Activated CD8-positive, alpha-beta memory T cell treated with anti-CD3 and anti-CD28 coated beads, Interleukin-2, amount 10 ng/mL, durations not matched to agents 7 days and 5 days (primary cell): ENCODE measurements around the gene ATXN1. TPM values are rescaled to one million over a fixed set of nuclear protein-coding genes. Genes with fewer than 3 reads are reported as not detected.
A peak's percentile ranks its signal among the peaks of the same experiment; 100 is the strongest.

Experiments
- ATAC-seq: fragments of 150-1000 bp; cut with Tn5 transposase; one replicate; pipeline ENCODE4 v1.10.0; 2021; ENCODE audit warnings: moderate library complexity
- CTCF ChIA-PET: fragments of 350-600 bp; sonication (Branson Sonifier 250); formaldehyde crosslinking; loops from one replicate; lab custom pipeline; 2021; ENCODE audit warnings: antibody characterized with exemption; lab: Charles Lee
- DNase-seq: peaks from one replicate; pipeline ENCODE4 v3.0.0-alpha.2; 2020
- H3K27ac Mint-ChIP-seq: one replicate; pipeline ENCODE4 v1.8.0; 2021; ENCODE audit warnings: mild to moderate bottlenecking, mixed read lengths
- H3K27me3 Mint-ChIP-seq: one replicate; pipeline ENCODE4 v1.8.0; 2021; ENCODE audit warnings: mixed read lengths
- H3K36me3 Mint-ChIP-seq: one replicate; pipeline ENCODE4 v1.8.0; 2021; ENCODE audit warnings: mild to moderate bottlenecking, mixed read lengths
- H3K4me1 Mint-ChIP-seq: one replicate; pipeline ENCODE4 v1.8.0; 2021; ENCODE audit warnings: mixed read lengths
- H3K4me3 Mint-ChIP-seq: one replicate; pipeline ENCODE4 v1.8.0; 2021; ENCODE audit warnings: mild to moderate bottlenecking, moderate library complexity, mixed read lengths
- H3K9me3 Mint-ChIP-seq: one replicate; pipeline ENCODE4 v1.8.0; 2022; ENCODE audit warnings: low read depth, mixed read lengths
- total RNA-seq, 2 experiments: library from RNA; stranded (reverse); gene quantifications; one replicate each; pipeline ENCODE4 v1.2.3, GENCODE V29; 2021

ATXN1 gene
- total RNA-seq, 2 experiments from 2014 or later = 84.6 to 117 TPM

- DNase-seq (no peak), ATAC-seq (no peak)
- peaks cover 14% of the 10 kb centered on the region for H3K4me1 Mint-ChIP-seq
- no peaks in the 10 kb centered on the region for H3K27me3 Mint-ChIP-seq
- no peaks in the 10 kb centered on the region for H3K9me3 Mint-ChIP-seq
- H3K4me3 Mint-ChIP-seq = no peak overlapping the region
- no peak overlapping the region for H3K27ac Mint-ChIP-seq
- CTCF ChIA-PET = no interaction called here
- peaks cover 23% of the 10 kb centered on the region for H3K36me3 Mint-ChIP-seq
Observed at GRCh38 chr6:16570221-16570553, 191.1 kb downstream of the ATXN1 start.

GRCh38 chr6:16568128-16568527, 193.1 kb downstream of the ATXN1 start:
- Mint-ChIP-seq H3K4me1 (peaks cover 10% of the 10 kb centered on the region), H3K9me3 (no peaks in the 10 kb centered on the region), H3K27me3 (no peaks in the 10 kb centered on the region), H3K4me3 (no peak overlapping the region), H3K27ac (no peak overlapping the region), H3K36me3 (peaks cover 16% of the 10 kb centered on the region)
- DNase-seq = no peak
- CTCF ChIA-PET = no interaction called here
- ATAC-seq = no peak

DNA sequence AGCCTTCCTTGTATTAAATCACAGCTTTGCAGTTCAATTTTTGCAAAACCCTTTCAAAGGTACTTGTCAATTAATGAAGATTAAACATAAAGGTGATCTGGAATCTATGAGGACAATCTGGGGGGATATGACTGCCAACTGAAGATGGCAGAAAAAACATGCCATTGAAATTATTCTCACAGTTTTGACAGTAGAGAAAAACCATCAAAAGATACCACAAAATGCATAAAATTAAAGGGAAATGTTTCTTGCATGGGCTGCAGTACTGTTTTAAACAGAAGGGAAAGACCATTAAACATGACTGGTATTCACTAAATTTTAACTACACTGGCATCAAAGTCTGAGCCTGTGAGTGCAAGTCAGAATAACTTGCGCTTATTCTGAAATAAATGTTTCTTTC, 194.2 kb downstream of the ATXN1 start:
- CTCF ChIA-PET = no interaction called here

GRCh38 chr6:16564436-16564835, 196.8 kb downstream of the ATXN1 start:
- H3K27ac Mint-ChIP-seq = no peak overlapping the region
- H3K9me3 Mint-ChIP-seq = no peaks in the 10 kb centered on the region
- peaks cover 3% of the 10 kb centered on the region for H3K4me1 Mint-ChIP-seq
- no peak overlapping the region for H3K4me3 Mint-ChIP-seq
- no peaks in the 10 kb centered on the region for H3K27me3 Mint-ChIP-seq
- ATAC-seq (no peak), DNase-seq (no peak)
- H3K36me3 Mint-ChIP-seq = peaks cover 6% of the 10 kb centered on the region
- CTCF ChIA-PET = no interaction called here

More for the DNA sequence above, 194.2 kb downstream of the ATXN1 start:
- DNase-seq (no peak), ATAC-seq (no peak)
- Mint-ChIP-seq H3K27ac (peak overlapping the region; percentile 31), H3K36me3 (peaks cover 10% of the 10 kb centered on the region), H3K4me1 (peaks cover 10% of the 10 kb centered on the region), H3K4me3 (no peak overlapping the region), H3K27me3 (no peaks in the 10 kb centered on the region), H3K9me3 (no peaks in the 10 kb centered on the region)

DNA sequence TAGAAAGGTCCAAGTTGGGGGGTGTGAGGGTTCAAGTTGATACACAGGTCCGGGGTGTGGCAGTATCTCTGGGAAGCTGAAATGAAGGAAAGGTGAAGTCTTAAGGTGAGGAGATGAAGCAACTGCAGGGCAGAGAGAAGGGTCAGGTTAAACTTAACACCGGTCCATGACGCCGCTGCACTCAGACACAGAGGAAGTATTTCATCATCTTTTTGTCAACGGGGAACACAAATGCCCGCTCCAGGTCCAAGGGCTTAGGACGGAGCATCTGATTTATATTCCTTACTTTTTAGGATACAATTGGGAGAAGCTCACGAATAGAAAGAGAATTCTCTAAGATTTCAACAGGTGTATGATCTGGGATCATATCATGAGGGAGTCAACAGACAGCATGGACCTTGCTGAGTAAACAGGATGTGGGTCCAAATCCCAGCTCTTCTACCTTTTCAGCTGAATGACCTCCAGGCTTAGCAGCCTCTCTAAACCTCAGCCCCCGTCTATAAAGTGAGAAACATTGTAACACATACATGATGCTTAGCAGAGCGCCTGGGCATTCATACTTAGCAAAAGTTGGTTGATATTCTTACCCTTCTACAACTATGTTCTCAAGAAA, 197.5 kb downstream of the ATXN1 start:
- Mint-ChIP-seq H3K27ac (no peak overlapping the region), H3K4me1 (peaks cover under 1% of the 10 kb centered on the region), H3K9me3 (no peaks in the 10 kb centered on the region), H3K4me3 (no peak overlapping the region), H3K36me3 (peaks cover 4% of the 10 kb centered on the region), H3K27me3 (no peaks in the 10 kb centered on the region)
- no peak for ATAC-seq
- DNase-seq = no peak
- CTCF ChIA-PET = no interaction called here

DNA sequence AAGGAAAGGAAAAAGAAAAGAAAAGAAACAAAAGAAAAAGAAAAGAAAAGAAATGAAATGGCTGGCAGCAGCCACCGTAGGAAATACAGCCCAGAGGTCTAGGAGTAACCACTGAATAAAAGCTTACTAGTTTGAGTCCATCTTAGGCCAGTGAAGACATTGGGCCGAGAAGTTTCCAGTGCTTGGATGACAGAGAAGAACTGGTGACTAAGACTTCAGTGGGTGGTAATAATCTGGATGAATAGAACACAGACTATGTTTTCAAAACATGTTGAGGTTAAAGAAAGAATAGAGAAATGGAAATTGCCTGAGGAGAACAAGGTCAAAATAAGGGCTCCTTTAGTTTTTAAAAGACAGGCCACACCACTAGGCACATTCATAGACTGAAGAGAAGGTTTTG, 198.8 kb downstream of the ATXN1 start:
- ATAC-seq = no peak
- no peak overlapping the region for H3K4me3 Mint-ChIP-seq
- peaks cover 2% of the 10 kb centered on the region for H3K4me1 Mint-ChIP-seq
- no peaks in the 10 kb centered on the region for H3K9me3 Mint-ChIP-seq
- H3K36me3 Mint-ChIP-seq = peaks cover 6% of the 10 kb centered on the region
- no peak for DNase-seq
- CTCF ChIA-PET = no interaction called here
- no peaks in the 10 kb centered on the region for H3K27me3 Mint-ChIP-seq
- H3K27ac Mint-ChIP-seq = no peak overlapping the region

GRCh38 chr6:16559071-16559470, 202.2 kb downstream of the ATXN1 start:
- no peaks in the 10 kb centered on the region for H3K27me3 Mint-ChIP-seq
- no peak overlapping the region for H3K4me3 Mint-ChIP-seq

GRCh38 chr6:16555550-16555949, 205.7 kb downstream of the ATXN1 start:
- no peak overlapping the region for H3K27ac Mint-ChIP-seq
- H3K36me3 Mint-ChIP-seq = peaks cover 18% of the 10 kb centered on the region
- DNase-seq (no peak), ATAC-seq (no peak)
- H3K27me3 Mint-ChIP-seq = no peaks in the 10 kb centered on the region
- peaks cover 2% of the 10 kb centered on the region for H3K4me1 Mint-ChIP-seq
- CTCF ChIA-PET = no interaction called here
- H3K9me3 Mint-ChIP-seq = no peaks in the 10 kb centered on the region
- no peak overlapping the region for H3K4me3 Mint-ChIP-seq

More at GRCh38 chr6:16559071-16559470, 202.2 kb downstream of the ATXN1 start:
- peaks cover 7% of the 10 kb centered on the region for H3K36me3 Mint-ChIP-seq
- CTCF ChIA-PET = no interaction called here
- no peak overlapping the region for H3K27ac Mint-ChIP-seq
- peaks cover 2% of the 10 kb centered on the region for H3K4me1 Mint-ChIP-seq
- ATAC-seq (no peak), DNase-seq (no peak)
- no peaks in the 10 kb centered on the region for H3K9me3 Mint-ChIP-seq

GRCh38 chr6:16553531-16553930, 207.7 kb downstream of the ATXN1 start:
- ATAC-seq (no peak), DNase-seq (no peak)
- no peaks in the 10 kb centered on the region for H3K27me3 Mint-ChIP-seq
- no peak overlapping the region for H3K27ac Mint-ChIP-seq
- CTCF ChIA-PET = no interaction called here
- H3K4me3 Mint-ChIP-seq = no peak overlapping the region
- peaks cover 20% of the 10 kb centered on the region for H3K36me3 Mint-ChIP-seq
- no peaks in the 10 kb centered on the region for H3K9me3 Mint-ChIP-seq
- H3K4me1 Mint-ChIP-seq = peaks cover 2% of the 10 kb centered on the region

GRCh38 chr6:16551466-16551865, 209.8 kb downstream of the ATXN1 start:
- CTCF ChIA-PET = no interaction called here
- peaks cover 21% of the 10 kb centered on the region for H3K36me3 Mint-ChIP-seq

GRCh38 chr6:16548121-16548520, 213.1 kb downstream of the ATXN1 start:
- Mint-ChIP-seq H3K4me3 (no peak overlapping the region), H3K4me1 (no peaks in the 10 kb centered on the region), H3K27me3 (no peaks in the 10 kb centered on the region), H3K36me3 (peaks cover 18% of the 10 kb centered on the region), H3K9me3 (no peaks in the 10 kb centered on the region), H3K27ac (no peak overlapping the region)
- CTCF ChIA-PET = no interaction called here
- DNase-seq = no peak
- no peak for ATAC-seq

More at GRCh38 chr6:16551466-16551865, 209.8 kb downstream of the ATXN1 start:
- Mint-ChIP-seq H3K9me3 (no peaks in the 10 kb centered on the region), H3K4me1 (no peaks in the 10 kb centered on the region), H3K27me3 (no peaks in the 10 kb centered on the region), H3K4me3 (no peak overlapping the region), H3K27ac (no peak overlapping the region)
- ATAC-seq (no peak), DNase-seq (no peak)

- H3K4me1 Mint-ChIP-seq = no peaks in the 10 kb centered on the region
- H3K36me3 Mint-ChIP-seq = peaks cover 13% of the 10 kb centered on the region
- no peaks in the 10 kb centered on the region for H3K27me3 Mint-ChIP-seq
- ATAC-seq = no peak
- no peak overlapping the region for H3K4me3 Mint-ChIP-seq
- no peak overlapping the region for H3K27ac Mint-ChIP-seq
- CTCF ChIA-PET = no interaction called here
- no peak for DNase-seq
- H3K9me3 Mint-ChIP-seq = no peaks in the 10 kb centered on the region
Observed at GRCh38 chr6:16547587-16547986, 213.7 kb downstream of the ATXN1 start.

- Mint-ChIP-seq H3K4me3 (no peak overlapping the region), H3K27ac (no peak overlapping the region), H3K36me3 (peaks cover 13% of the 10 kb centered on the region), H3K27me3 (no peaks in the 10 kb centered on the region), H3K9me3 (no peaks in the 10 kb centered on the region), H3K4me1 (no peaks in the 10 kb centered on the region)
- CTCF ChIA-PET = no interaction called here
- no peak for ATAC-seq
- DNase-seq = no peak
Observed at GRCh38 chr6:16546861-16547260, 214.4 kb downstream of the ATXN1 start.

DNA sequence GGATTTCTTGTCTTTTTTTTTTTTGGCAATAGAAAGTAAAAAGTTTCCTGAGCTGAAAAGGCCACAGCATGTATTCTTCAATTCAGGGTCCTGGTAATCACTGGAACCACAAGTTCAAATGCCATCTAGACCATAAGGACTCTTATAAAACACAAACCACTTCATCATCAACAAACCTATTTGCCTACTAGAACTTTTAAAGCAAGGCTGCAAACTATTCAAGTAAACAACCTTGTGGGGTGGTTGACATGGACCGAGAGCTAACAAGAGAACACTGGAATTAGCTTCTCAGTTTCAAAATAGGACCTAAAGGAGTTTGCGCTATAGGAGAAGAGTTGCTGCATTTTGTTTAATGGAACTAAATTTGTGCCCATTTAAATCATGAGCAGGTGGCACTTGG, 215.9 kb downstream of the ATXN1 start:
- Mint-ChIP-seq H3K27me3 (no peaks in the 10 kb centered on the region), H3K27ac (no peak overlapping the region), H3K4me1 (peaks cover 13% of the 10 kb centered on the region), H3K36me3 (peaks cover 10% of the 10 kb centered on the region), H3K9me3 (no peaks in the 10 kb centered on the region), H3K4me3 (no peak overlapping the region)
- DNase-seq (no peak), ATAC-seq (no peak)
- CTCF ChIA-PET = interaction anchor here (1.2 to 1.3 kb wide), 2 partner anchors 33 to 213 kb away, joined by 3 read pairs; no protein-coding TSS in a partner anchor
